Measurements from ENCODE around the gene ISM1. TPM values are rescaled to one million over a fixed set of nuclear protein-coding genes. Genes with fewer than 3 reads are reported as not detected.

The ISM1 gene
- total RNA-seq, 1 experiment from 2014 or later: 0.20 TPM

DNA sequence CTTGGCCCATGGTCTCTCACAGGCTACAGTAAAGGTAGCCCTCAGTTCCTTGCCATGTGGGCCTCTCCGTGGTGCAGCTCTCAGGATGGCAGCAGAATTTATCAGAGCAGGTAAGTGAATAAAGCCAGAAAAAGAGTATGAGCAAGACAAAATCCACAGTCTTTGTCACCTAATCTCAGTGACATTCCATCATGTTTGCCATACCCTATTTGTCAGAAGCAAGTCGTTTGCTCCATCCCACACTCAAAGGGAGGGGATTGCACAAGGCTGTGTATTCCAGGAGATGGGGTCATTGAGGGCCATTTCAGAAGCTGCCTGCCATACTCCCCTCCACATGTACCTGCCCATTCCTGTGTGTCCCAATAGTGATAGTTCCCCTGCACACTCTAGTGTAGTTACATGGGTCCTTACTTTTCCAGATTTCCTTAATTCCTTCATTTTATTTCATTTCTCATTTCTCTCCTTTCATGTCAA, 24.2 kb downstream of the ISM1 start:
- Mint-ChIP-seq H3K4me3 (no peak overlapping the region), H3K36me3 (ENCODE audit: insufficient read depth in 1 of 3, low read depth in 3 of 3) (no peaks in the 10 kb centered on the region), H3K27me3 (ENCODE audit: low read depth) (no peaks in the 10 kb centered on the region), H3K9me3 (no peaks in the 10 kb centered on the region), H3K4me1 (peaks cover 4 to 5% of the 10 kb centered on the region in 2 experiments; a peak in 2 of 4 replicates), H3K27ac (no peak overlapping the region)
- Histone ChIP-seq H2AFZ (ENCODE audit: low read length) (no peak overlapping the region), H4K5ac (ENCODE audit: insufficient read length, low read depth, low read length) (no peak overlapping the region), H3K4me2 (ENCODE audit: insufficient read depth, insufficient read length, low read length) (no peak overlapping the region), H2BK5ac (ENCODE audit: insufficient read length, low read length) (no peak overlapping the region), H2BK12ac (ENCODE audit: insufficient read length, low read depth, low read length) (no peak overlapping the region), H3T11ph (ENCODE audit: low read length) (no peak overlapping the region), H3K79me2 (ENCODE audit: insufficient read depth, low read length) (no peaks in the 10 kb centered on the region), H3K27me3 (ENCODE audit: insufficient read depth, low read length) (no peaks in the 10 kb centered on the region), H2BK15ac (ENCODE audit: low read depth, low read length) (no peak overlapping the region), H3K23ac (ENCODE audit: insufficient read length, low read depth, low read length) (no peak overlapping the region), H4K20me1 (ENCODE audit: control insufficient read depth, insufficient read depth, insufficient read length) (no peaks in the 10 kb centered on the region), H3K4me1 (ENCODE audit: insufficient read depth, low read length) (no peaks in the 10 kb centered on the region), H3K14ac (ENCODE audit: insufficient read depth, low read length) (no peak overlapping the region), H3K4ac (ENCODE audit: low read depth, low read length) (no peak overlapping the region), H4K91ac (ENCODE audit: insufficient read length, low read depth, low read length) (no peak overlapping the region), H3K27ac (ENCODE audit: insufficient read length, low read depth, low read length) (no peak overlapping the region), H2BK20ac (ENCODE audit: low read depth, low read length, poor library complexity, severe bottlenecking) (no peak overlapping the region), H3K9me3 (ENCODE audit: control insufficient read depth, low read depth, low read length) (no peaks in the 10 kb centered on the region), H3K56ac (ENCODE audit: insufficient read length, low read depth, low read length) (no peak overlapping the region), H2BK120ac (ENCODE audit: low read depth, low read length, poor library complexity, severe bottlenecking) (no peak overlapping the region), H3K9ac (ENCODE audit: extremely low read depth, insufficient read length, low read length) (no peak overlapping the region), H3K79me1 (ENCODE audit: insufficient read depth, low read depth, low read length, poor library complexity, severe bottlenecking) (no peaks in the 10 kb centered on the region), H2AK5ac (ENCODE audit: insufficient read length, low read length) (no peak overlapping the region), H3K23me2 (ENCODE audit: insufficient read length, low read depth, low read length, poor library complexity, severe bottlenecking) (no peaks in the 10 kb centered on the region), H3K18ac (ENCODE audit: insufficient read length, low read depth, low read length) (no peak overlapping the region), H4K8ac (replicated peaks; ENCODE audit: insufficient read length, low read depth, low read length) (no peak overlapping the region)
- TF ChIP-seq, protein P1, sequence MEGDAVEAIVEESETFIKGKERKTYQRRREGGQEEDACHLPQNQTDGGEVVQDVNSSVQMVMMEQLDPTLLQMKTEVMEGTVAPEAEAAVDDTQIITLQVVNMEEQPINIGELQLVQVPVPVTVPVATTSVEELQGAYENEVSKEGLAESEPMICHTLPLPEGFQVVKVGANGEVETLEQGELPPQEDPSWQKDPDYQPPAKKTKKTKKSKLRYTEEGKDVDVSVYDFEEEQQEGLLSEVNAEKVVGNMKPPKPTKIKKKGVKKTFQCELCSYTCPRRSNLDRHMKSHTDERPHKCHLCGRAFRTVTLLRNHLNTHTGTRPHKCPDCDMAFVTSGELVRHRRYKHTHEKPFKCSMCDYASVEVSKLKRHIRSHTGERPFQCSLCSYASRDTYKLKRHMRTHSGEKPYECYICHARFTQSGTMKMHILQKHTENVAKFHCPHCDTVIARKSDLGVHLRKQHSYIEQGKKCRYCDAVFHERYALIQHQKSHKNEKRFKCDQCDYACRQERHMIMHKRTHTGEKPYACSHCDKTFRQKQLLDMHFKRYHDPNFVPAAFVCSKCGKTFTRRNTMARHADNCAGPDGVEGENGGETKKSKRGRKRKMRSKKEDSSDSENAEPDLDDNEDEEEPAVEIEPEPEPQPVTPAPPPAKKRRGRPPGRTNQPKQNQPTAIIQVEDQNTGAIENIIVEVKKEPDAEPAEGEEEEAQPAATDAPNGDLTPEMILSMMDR (conservative IDR thresholded peaks at IDR 0.05): no peak
- WGBS (ENCODE audit: extremely low coverage, insufficient read length, low lambda C conversion rate): no CpG with 5 or more reads among the region's 2 CpGs
- DNase-seq: no peak

All from H9 (cell line).